ENCODE results near the gene TAS2R31. TPM values are rescaled to one million over a fixed set of nuclear protein-coding genes. Genes with fewer than 3 reads are reported as not detected.

The TAS2R31 gene
- polyA plus RNA-seq, 1 experiment: 0.60 TPM

DNA sequence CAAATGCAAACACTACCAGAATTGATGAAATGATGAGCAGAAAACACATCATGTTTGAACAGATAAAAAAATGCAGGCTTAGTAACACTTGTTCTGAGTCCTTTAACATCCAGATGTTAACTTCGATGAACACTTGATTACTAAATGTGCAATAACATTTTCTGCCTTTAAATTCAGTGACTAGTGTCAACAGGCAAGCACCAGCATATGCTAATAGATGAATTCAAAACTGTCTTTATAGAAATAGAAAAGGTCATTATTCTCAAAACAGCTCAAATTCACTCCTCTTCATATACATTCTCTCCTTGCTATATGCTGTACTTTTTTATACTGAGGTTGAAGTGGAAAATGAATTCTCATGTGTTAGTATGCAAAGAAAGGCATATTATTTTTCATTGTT, 8.7 kb downstream of the TAS2R31 start, which contains the start of gene TAS2R19:
TSS of gene TAS2R19 (minus strand) at position 101 of the 400 bp plus-strand sequence. CDS start at position 52, 49 bp downstream.
- no peak for DNase-seq (ENCODE audit: low read depth, low spot score)
- POLR2A ChIA-PET: no interaction called here
- no peaks in the 10 kb centered on the region for H3K27me3 ChIP-seq (ENCODE audit: control insufficient read depth, insufficient read depth, low read length)

DNA sequence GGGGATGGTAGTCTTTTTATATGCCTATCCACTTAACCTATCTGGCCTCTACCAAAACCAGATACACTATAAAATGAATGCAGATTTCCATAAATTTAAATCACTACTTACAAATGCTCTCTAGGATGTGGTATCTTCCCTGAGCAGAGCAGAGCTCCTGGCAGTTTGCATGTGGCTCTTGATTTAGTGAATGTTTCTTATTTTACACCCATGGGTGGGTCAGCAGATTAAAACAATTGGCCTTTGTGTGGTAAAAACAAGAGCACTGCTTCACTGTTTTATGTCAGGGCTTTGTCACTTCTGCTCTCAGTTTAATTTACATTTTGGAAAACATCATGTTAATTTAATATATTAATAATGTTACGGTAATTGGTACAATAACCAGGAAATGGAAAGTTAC, 14.3 kb downstream of the TAS2R31 start:
- H3K4me3 ChIP-seq (ENCODE audit: low read depth, low read length): no peak overlapping the region
- DNase-seq (ENCODE audit: low read depth, low spot score): no peak
- H3K27ac ChIP-seq (ENCODE audit: low read depth, low read length): no peak overlapping the region
- no peaks in the 10 kb centered on the region for H3K9me3 ChIP-seq (ENCODE audit: control insufficient read depth, insufficient read depth, low read length)
- CTCF ChIA-PET: no interaction called here
- H3K27me3 ChIP-seq (ENCODE audit: control insufficient read depth, insufficient read depth, low read length): no peaks in the 10 kb centered on the region
- POLR2A ChIA-PET: no interaction called here
- TF ChIP-seq, protein P1, sequence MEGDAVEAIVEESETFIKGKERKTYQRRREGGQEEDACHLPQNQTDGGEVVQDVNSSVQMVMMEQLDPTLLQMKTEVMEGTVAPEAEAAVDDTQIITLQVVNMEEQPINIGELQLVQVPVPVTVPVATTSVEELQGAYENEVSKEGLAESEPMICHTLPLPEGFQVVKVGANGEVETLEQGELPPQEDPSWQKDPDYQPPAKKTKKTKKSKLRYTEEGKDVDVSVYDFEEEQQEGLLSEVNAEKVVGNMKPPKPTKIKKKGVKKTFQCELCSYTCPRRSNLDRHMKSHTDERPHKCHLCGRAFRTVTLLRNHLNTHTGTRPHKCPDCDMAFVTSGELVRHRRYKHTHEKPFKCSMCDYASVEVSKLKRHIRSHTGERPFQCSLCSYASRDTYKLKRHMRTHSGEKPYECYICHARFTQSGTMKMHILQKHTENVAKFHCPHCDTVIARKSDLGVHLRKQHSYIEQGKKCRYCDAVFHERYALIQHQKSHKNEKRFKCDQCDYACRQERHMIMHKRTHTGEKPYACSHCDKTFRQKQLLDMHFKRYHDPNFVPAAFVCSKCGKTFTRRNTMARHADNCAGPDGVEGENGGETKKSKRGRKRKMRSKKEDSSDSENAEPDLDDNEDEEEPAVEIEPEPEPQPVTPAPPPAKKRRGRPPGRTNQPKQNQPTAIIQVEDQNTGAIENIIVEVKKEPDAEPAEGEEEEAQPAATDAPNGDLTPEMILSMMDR (IDR thresholded peaks at IDR 0.05; ENCODE audit: low read depth, low read length): no peak

More for the DNA sequence above, 8.7 kb downstream of the TAS2R31 start, which contains the start of gene TAS2R19:
- Histone ChIP-seq H3K4me3 (ENCODE audit: low read depth, low read length) (no peak within 1 kb of the TSS), H3K9me3 (ENCODE audit: control insufficient read depth, insufficient read depth, low read length) (0 out of 2 replicates have a peak, but pooled peaks cover 4% of the 10 kb centered on the region), H3K27ac (ENCODE audit: low read depth, low read length) (no peak within 1 kb of the TSS)
- TF ChIP-seq, protein P1 (IDR thresholded peaks at IDR 0.05; ENCODE audit: low read depth, low read length): no peak
- CTCF ChIA-PET: no interaction called here

DNA sequence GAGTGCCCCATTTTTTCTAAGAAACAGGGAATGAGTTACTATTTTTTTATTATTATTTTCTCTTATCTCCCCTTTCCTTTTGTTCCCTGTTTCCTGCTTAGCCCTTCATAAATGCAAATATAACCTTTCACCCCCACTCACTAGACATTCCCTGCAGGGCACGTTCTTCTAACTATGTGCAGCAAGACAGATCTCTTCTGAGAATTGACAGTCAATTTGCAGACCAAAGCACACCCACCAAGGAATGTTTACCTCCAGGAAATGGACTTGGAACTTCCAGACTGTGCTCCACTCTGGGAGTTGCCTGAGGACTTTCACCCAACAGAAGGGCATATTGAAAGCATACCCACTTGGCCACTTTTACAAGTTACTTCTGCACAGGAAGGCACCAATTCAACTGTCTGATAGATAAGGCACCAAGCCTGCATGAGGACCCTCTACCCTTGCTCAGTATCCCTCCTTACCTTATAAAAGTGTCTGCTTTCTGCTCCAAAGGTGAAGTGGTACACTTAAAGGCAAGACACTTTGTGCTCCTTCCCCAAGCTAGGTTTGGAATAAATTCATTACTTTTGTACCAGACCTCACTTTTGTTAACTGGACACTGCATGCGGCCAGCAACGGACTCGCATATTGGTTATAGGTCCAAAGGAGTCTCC, 15.3 kb downstream of the TAS2R31 start:
- CTCF ChIA-PET: no interaction called here
- Histone ChIP-seq H3K27ac (ENCODE audit: low read depth, low read length) (no peak overlapping the region), H3K4me3 (ENCODE audit: low read depth, low read length) (no peak overlapping the region), H3K27me3 (ENCODE audit: control insufficient read depth, insufficient read depth, low read length) (no peaks in the 10 kb centered on the region), H3K9me3 (ENCODE audit: control insufficient read depth, insufficient read depth, low read length) (no peaks in the 10 kb centered on the region)
- DNase-seq (ENCODE audit: low read depth, low spot score): no peak
- TF ChIP-seq, protein P1 (IDR thresholded peaks at IDR 0.05; ENCODE audit: low read depth, low read length): no peak
- POLR2A ChIA-PET: no interaction called here

DNA sequence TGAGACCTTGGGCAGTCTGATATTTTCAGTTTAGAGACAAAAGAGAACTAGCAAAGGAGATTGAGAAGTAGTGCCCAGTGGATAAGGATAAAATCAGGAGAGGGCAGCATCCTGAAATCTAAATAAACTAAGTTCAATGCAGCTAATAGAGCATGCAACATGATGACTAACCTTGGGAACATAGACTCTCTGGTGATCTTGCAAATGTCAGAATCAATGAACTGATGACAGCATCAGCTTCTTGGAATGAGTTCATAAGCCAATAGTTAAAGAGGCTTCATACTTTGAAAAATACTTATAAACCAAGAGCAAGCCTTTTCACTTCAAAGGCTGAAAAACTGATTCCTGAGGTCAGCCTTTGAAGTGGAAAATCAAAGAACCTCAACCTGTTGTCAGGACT, 17.0 kb downstream of the TAS2R31 start:
- H3K27me3 ChIP-seq (ENCODE audit: control insufficient read depth, insufficient read depth, low read length): no peaks in the 10 kb centered on the region
- no peak for DNase-seq (ENCODE audit: low read depth, low spot score)
- TF ChIP-seq, protein P1 (IDR thresholded peaks at IDR 0.05; ENCODE audit: low read depth, low read length): no peak
- ChIA-PET POLR2A (no interaction called here), CTCF (no interaction called here)
- H3K4me3 ChIP-seq (ENCODE audit: low read depth, low read length): no peak overlapping the region
- no peaks in the 10 kb centered on the region for H3K9me3 ChIP-seq (ENCODE audit: control insufficient read depth, insufficient read depth, low read length)
- no peak overlapping the region for H3K27ac ChIP-seq (ENCODE audit: low read depth, low read length)

DNA sequence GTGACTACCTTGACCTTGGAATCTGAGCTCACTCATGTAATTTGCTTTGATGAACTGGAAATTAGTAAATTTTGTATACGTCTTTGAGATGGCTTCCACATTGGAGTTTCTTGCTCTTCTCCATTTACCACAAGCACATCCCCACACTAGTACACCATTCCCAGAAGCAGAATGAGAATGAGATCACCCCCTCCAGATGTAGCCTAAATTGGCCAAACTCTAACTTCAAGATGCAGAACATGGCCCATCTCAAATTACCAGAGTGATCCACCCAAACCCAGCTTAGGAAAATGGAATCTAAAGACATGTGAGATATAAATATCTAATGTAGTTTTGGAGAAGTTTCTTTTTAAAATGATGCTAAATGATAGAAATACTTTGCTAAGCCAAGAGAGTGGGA, 23.6 kb downstream of the TAS2R31 start:
- TF ChIP-seq, protein P1 (IDR thresholded peaks at IDR 0.05; ENCODE audit: low read depth, low read length): no peak
- H3K27me3 ChIP-seq (ENCODE audit: control insufficient read depth, insufficient read depth, low read length): no peaks in the 10 kb centered on the region
- no peak overlapping the region for H3K4me3 ChIP-seq (ENCODE audit: low read depth, low read length)
- H3K9me3 ChIP-seq (ENCODE audit: control insufficient read depth, insufficient read depth, low read length): no peaks in the 10 kb centered on the region
- no peak for DNase-seq (ENCODE audit: low read depth, low spot score)
- no peak overlapping the region for H3K27ac ChIP-seq (ENCODE audit: low read depth, low read length)
- CTCF ChIA-PET: no interaction called here
- POLR2A ChIA-PET: no interaction called here
